GM21528 (cell line): ENCODE data around the gene BTBD1.
A peak's percentile ranks its signal among the peaks of the same experiment; 100 is the strongest.
"Not testable (repeated sequence)": the region's sequence is repeated elsewhere in the genome, so short reads cannot be mapped to it uniquely, and the experiment has no call there.

Experiments used
- ATAC-seq: cut with Tn5 transposase; IDR thresholded peaks from one replicate; pipeline ENCODE4 v1.9.1; 2021; ENCODE audit warnings: mild to moderate bottlenecking, moderate library complexity; ENCODE audit not compliant: unreplicated experiment, low FRiP score

The BTBD1 gene

DNA sequence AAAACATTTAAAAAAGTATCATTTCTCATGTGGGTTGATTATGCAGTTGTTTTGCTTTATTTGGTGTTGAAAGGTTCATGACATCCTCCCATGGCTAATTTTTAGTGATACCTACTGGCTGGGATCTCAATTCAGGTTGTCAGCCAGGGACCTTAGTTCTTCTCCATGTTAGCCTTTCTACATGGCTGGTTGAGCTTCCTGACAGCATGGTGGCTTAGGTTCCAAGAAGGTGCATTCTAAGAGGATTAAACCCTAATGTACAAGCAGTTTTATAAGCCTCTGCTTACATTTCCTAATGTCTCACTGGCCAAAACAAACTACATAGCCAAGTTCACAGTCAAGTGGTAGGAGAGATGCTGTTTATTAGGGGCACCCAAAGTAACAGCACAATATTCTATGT, 31.0 kb upstream of the BTBD1 start:
- ATAC-seq, result no peak

GRCh38 chr15:83094583-83094982, 27.5 kb upstream of the BTBD1 start:
- no peak for ATAC-seq

DNA sequence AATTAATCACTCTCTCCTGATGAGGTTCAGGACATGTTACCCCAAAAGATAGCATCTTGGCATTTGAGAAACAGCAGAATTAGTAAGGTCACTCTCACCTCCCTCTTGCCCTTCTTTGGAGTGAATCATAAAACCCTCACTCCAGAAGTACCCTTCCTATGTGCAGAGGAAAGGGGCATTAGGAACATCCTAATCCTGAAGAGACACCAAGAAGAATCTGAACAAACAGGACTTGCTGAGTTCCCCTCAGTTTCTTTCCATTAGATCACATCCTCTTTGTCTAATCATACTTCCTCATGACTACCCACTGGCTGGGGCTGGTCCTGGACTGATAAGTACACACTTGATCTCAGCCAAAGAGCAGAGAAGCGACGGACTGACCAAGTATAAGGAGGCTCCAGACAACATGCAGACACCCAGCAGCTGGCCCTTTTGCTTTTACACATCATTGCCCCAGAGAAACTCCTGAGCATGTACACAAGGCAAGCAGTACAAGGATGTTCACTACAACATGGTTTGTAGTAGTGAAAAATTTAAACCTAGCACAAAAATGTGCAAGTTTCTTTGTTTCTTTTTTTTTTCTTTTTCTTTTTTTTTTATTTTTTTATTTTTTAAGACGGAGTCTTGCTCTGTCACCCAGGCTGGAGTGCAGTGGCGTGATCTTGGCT, 25.4 kb upstream of the BTBD1 start:
- ATAC-seq, result peak; percentile 81

- not testable (repeated sequence) for ATAC-seq
These were observed 24.9 kb upstream of the BTBD1 start for GRCh38 chr15:83091965-83092308.

DNA sequence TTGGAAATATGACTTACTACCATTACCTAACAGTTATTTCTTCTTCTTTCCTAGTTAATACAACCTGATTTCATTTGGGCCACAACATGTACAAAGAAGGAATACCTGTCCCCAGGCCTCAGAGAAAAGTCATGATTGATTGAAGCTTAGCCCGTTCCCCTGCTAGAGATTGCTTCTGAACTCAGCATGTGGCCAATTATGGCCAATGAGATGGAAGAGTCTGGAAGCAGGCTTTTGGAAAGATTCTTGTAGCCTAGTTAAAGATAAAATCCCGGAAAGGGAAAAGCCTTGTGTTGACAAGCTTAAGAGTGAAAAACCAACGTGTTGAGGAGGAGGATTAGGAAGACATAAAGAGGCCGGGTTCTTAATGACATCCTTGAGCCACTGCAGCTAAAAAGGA, 23.4 kb upstream of the BTBD1 start:
- no peak for ATAC-seq

- ATAC-seq, result no peak
These were observed 21.8 kb upstream of the BTBD1 start for GRCh38 chr15:83088876-83089275.

DNA sequence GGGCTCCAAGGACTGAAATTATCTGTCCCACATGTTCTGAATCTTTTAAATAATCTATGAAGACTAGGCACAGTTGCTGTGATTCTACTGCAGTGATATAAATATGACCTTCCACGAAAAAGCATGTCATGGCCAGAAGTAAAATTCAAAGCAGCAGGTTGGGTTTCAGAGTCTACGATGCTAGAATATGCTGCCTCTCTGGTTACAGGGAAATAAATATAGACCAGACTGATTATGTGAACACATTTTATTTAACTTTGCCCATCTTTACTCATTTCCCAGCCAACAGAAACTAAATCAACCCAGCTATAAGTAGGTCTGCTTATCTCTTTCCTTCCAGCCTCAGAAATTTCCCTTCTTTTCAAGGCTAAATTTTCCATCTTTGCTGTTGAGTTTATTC, 20.5 kb upstream of the BTBD1 start:
- ATAC-seq, result no peak

DNA sequence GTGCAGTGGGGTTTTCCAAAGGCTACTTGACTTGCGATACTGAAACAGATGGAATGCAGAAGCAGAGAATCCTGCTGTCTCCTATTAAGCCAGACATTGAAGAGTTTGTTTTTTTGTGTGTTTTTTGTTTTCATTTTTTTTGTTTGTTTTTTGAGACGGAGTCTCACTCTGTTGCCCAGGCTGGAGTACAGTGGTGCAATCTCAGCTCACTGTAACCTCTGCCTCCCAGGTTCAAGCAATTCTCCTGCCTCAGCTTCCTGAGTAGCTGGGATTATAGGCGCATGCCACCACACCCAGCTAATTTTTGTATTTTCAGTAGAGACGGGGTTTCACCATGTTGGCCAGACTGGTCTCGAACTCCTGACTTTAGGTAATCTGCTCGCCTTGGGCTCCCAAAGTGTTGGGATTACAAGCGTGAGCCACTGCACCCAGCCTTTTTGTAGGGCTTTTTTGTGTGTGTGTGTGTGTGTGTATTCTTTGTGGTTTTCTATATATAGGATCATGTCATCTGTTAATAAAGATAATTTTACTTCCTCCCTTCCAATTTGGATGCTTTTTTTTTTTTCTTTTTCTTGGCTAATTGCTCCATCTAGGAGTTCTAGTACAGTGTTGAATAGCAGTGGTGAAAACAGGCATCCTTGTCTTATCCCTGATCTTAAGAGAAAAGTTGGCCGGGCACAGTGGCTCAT, 19.0 kb upstream of the BTBD1 start:
- ATAC-seq, result not testable (repeated sequence)

GRCh38 chr15:83085461-83085860, 18.4 kb upstream of the BTBD1 start:
- ATAC-seq, result not testable (repeated sequence)

DNA sequence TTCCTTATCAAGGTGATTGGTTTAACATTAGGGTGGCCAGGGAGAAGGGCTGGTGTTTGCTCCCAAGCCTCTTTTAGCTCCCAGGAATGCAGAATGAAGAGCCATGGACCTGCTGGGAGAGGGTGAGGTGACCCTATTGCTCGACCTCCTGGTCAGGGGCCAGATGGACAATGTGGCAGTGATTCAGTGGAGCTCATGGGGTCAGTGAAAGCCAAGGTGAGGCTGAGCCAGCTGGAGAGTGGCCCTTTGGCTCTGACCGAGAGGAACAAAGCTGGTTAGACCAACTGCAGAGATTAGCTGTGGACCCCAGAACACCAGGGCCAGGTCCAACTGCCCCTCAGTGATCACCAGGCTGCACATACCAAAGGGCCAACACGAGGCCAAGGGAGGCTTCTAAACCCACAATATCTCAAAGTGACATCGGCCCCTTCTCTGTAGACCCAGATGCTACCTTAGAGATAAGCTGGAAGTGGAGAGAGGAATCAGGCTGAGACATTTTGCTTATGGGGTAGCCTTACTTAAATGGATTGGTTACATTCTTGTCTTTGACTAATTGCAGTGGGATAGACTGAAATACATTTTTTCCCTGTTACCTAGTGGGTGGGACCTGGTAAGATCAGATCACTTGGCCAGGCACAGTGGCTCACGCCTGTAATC, 15.8 kb upstream of the BTBD1 start:
- ATAC-seq, result no peak

GRCh38 chr15:83081256-83082014, 14.4 kb upstream of the BTBD1 start:
- ATAC-seq, result no peak

- ATAC-seq, result no peak
These were observed 11.7 kb upstream of the BTBD1 start for GRCh38 chr15:83078712-83079111.

GRCh38 chr15:83077491-83078230, 10.6 kb upstream of the BTBD1 start:
- ATAC-seq, result no peak

GRCh38 chr15:83069211-83069642, 2.2 kb upstream of the BTBD1 start:
- ATAC-seq, result not testable (repeated sequence)

GRCh38 chr15:83068054-83068453, 1.0 kb upstream of the BTBD1 start:
- ATAC-seq, result no peak

DNA sequence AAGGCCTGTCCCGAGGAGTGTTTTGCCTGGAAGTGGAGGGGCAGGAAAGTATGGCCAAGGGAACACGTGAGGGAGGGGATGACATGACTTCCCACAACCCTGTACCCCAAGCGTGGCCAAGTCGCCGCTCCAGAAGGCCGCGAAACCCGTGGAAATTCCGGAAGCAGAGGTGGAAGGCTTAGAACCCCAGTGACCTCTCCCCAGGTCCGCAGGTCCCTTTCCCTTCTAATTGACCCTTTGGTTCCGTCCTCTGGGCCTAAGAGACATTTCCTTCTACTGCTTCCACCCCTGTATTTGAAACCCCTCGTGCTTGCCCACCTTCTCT, 548 bp upstream of the BTBD1 start:
- ATAC-seq, result no peak

- ATAC-seq, result no peak
These were observed 868 bp downstream of the BTBD1 start for GRCh38 chr15:83066034-83066733.

- no peak for ATAC-seq
These were observed 1.6 kb downstream of the BTBD1 start for GRCh38 chr15:83065431-83065830.

- no peak for ATAC-seq
These were observed 2.2 kb downstream of the BTBD1 start for GRCh38 chr15:83064859-83065258.

DNA sequence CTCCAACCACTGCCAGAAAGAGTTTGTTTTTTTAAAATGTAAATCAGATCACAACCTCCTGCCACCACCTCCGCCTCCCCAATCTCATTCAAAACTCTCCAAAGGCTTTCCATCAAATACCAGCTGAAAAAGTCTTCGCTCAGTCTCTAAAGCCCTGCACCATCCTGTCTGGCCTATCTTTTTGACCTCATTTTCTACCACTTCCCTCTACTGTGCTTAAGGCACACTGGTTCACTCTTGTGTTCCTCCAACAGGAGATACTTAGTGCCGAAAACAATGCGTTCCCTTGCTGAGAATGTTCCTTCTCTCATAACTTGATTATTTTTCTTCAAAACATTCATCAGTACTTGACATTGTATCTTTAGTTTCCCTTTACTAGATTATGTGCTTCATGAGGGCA, 3.5 kb downstream of the BTBD1 start:
- ATAC-seq, result no peak
